GM19240 (cell line): ENCODE data around the gene HS1BP3.

Experiments
- DNase-seq: peaks from one replicate; pipeline ENCODE4 v3.0.0; 2011; ENCODE audit warnings: low spot score; ENCODE audit not compliant: insufficient read length

The HS1BP3 gene

GRCh38 chr2:20618468-20618885, 32.4 kb downstream of the HS1BP3 start:
- no peak for DNase-seq

DNA sequence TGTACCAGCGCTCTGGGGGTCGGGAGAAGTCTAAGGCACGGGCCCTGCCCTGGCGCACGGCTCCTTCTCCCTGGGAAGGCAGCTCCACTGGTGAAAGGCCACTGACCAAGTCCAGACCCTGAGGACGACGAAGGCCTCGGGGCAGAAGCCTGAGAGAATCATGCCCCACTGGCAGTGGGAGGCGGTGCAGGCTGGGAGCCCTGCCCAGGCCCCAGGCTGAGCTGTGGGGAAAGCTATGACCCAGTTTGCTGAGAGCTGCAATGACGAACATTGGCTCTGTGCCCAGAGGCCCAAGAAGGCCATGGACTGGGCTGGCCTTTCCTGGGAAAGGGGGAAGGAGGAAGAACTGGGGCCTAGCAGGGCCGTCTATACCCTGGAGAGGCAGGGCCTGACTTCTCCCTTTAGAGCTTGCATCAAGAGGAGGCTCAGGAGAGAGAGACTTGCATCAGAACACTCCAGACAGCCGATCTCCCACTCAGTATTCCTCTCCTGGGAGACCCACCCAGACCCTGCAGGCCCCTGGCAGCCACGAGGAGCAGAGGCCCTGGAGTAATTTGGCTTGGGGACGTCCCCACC, 32.9 kb downstream of the HS1BP3 start:
- no peak for DNase-seq

DNA sequence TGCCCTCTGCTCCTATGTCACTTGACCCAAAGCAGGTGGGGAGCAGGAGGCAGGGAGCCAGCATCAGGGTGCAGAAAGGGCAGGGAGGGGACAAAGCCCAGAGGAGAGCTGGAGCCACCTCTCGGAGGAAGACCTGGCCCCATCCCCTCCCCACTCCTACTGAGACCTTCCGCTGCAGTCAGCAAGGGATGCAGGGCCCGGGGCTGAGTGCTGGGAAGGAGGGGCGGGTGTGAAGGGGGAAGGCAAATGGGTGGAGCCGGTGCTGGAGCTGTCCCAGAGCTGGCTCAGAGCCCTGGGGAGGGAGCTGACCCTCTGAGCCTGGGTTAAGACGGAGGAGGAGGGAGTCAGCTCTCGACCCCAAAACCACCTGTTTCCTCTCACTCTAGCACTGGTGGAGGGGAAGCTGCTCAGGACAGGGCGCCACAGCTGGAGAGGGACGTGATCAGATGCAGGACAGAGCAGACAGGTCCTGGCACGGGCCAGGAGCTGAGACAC, 33.8 kb downstream of the HS1BP3 start:
- DNase-seq, result no peak

GRCh38 chr2:20616341-20616871, 34.5 kb downstream of the HS1BP3 start:
- DNase-seq, result no peak

DNA sequence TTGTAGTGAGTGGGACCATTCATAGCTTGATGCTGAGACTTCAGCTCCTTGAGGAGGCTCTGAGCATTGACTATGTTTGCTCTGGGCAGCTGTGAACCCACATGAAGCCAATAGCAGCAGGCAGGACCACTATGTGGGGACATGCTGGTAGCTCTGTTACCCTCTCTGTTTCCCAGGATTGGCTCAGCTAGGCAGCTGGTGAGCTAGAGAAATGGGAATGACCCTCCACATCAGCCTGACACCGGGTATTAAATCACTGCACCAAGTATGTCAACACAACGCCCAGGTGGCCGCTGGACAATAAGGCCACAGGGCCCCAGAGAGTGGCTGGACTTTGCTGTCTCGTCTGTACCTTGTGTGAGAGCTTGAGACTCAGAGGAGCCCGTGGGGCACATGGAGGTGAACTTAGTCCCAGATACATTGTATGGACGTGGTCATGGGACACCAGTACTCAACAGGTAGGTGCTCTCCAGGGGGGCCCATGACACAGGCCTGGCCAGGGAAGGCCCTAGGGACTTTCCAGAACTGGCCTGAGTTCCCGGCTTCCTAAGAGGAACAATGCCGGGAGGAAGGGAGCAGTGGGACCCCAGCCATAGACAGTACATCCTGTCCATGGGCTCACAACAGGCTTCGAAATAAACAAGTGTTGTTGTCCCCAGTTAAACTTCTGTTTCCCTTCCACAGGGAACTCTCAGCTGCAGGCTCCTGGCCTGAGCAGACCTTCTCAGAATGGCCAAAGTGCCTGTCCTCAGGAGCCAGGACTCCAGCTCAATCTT, 35.2 kb downstream of the HS1BP3 start:
- DNase-seq, result no peak

- DNase-seq, result no peak
Measured at GRCh38 chr2:20615068-20615465, 35.8 kb downstream of the HS1BP3 start.

GRCh38 chr2:20614201-20615067, 36.5 kb downstream of the HS1BP3 start:
- no peak for DNase-seq

DNA sequence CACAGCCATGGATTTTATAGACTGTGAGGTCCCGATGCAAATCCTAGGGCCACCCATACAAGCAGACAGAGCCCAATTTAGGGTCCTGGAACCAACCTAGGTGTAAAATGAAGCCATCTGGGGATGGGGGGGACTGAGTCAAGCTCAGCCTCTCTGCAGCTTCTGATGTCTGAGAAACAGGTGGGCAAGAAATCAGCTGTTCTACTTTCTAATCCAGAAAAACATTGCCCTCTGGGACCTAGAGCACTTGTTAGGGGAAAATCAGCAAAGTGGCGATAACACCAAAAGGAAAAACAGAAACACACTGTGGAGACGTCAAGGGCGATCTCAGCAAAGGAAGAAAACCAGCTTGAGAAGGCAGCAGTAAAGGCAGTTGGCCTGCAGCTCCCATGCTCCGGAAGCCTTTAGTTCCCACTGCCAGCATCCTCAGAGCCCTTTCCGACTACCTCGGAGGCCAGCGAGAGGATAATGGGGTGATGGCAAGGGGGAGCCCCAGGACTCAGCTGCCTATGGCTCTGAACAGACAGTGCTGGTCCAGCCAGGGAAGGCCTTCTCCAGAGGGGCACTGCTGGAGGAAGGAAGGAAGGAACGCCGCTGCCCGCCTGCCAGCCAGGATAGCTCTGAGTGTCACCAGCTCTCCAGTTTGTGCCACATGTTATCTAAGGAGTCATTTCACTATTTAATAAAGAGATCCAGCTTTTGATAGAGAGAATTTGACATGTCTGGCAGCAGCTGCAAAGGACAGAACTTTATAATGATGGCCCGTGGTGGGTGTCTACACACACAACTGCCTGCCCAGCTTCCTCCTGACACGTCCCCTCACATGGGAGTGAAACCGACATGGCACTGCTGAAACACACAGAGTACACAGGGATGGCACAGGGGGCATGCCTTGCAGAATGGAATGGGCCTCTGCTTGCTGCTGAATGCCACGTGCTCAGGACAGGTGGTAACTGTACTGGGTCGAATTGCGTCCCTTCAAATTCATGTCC, 37.7 kb downstream of the HS1BP3 start:
- no peak for DNase-seq

- DNase-seq, result no peak
Measured at GRCh38 chr2:20611844-20612356, 39.0 kb downstream of the HS1BP3 start.

- DNase-seq, result no peak
Measured at GRCh38 chr2:20611077-20611843, 39.6 kb downstream of the HS1BP3 start.

- no peak for DNase-seq
Measured at GRCh38 chr2:20609995-20610357, 40.9 kb downstream of the HS1BP3 start.

DNA sequence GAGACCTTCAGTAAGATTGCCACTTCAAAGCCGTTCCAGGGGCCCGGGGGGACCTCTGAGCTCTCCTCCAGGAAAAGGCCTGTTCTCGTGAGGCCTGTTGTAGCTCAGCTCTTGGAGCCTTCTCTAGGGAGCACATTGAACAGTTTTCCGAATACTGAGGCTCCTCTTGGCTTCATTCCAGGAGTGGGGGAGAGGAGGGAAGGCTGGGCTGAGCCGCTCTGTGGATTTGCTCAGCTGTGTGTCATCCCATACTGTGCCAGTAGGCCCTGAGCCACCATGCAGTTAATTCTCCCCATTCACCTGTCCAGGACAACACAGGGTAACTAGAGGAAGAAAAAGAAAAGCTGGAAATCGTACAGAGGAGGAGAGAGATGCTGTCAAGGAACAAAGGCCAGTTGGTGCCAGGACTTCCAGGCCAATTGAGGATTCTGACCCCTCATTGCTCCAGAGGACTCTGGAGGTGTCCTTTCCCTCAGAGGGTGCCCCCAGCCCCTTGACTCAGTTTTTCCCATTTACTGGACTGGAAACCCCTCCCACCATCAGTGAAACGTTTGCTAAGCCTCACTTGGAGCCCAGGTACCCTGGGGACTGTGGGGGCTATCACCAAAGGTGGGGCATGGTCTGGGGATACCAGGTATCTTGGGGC, 41.4 kb downstream of the HS1BP3 start:
- no peak for DNase-seq

DNA sequence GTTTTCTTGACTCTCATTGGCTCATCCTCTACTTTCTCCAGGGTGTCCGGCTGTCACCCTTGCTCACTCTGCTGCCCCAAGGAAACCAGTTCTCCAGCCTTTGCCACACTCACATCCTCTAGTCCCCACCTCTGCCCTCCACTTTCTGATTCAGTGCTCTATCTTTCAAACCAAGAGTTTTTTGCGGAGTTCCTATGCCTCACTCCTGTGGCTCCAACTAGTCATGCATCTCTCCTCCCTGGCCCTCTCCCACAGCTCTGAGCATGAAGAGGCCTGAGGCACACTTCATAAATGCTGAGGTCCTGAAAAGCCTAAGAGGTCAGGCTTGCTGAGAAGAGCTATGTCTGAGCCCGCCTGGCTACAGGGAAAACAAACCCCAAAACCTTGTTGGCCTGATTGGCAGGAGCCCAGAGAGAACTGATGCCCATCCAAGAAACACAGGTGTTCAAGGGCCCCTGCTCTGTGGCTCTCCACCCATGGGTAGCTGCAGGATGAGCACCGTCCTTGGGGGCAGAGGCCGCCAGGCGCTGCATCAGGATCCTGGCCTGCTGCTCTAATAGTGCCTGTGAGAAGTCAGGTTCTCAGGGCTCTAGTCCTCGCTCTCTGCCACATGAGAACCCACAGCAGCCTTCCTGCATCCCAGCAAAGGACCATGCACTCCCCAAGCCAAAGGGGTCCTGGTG, 42.1 kb downstream of the HS1BP3 start:
- DNase-seq, result no peak

GRCh38 chr2:20607446-20607845, 43.5 kb downstream of the HS1BP3 start:
- DNase-seq, result no peak

GRCh38 chr2:20606198-20606597, 44.7 kb downstream of the HS1BP3 start:
- DNase-seq, result no peak

DNA sequence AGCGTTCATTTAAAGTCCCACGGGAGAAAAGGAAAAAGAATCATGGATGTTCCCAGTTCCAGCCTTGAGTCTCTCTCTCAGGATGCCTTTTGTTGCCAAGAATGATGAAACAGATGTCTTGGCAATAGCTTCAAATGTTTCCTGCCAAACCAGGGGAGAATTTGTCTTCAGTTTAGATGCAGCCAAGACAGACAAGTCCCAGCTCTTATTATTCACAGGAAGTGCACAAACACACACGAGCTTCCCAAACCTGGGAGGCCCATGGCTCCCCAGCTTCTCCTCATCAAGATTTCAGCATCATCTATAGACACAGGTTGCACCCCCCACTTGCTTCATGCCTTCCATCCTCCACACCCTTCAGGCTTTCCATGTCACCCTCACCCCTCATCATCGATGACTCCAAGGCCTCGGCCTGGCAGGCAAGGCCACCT, 45.9 kb downstream of the HS1BP3 start:
- no peak for DNase-seq

DNA sequence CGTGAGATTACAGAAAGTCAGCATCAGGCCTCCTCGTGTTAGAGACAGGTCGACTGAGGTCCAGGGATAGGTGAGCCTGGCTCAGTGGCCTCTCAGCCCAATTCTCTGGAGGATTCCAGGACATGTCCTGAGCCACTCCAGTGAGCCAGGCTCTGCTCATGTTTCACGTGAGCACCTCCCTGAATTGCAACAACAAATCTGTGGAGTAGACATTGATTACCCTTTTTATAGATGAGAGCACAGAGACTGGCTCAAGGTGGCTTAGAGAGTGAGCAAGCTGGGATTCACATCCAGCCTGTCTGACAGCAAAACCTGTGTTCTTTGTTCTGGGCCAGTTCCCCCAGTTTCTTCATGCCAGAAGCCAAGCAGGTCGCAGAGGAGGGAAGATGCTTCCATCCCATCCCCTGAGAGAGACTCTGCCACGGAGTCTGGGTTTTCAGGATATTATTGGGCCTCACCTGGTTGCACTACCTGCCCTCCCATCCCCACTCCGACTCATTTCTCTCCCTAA, 46.4 kb downstream of the HS1BP3 start:
- DNase-seq, result no peak

- DNase-seq, result no peak
Measured at GRCh38 chr2:20603791-20604190, 47.1 kb downstream of the HS1BP3 start.
